Neural progenitor cell (in vitro differentiated cells): ENCODE measurements around the gene PMAIP1. TPM values are rescaled to one million over a fixed set of nuclear protein-coding genes. Genes with fewer than 3 reads are reported as not detected.
A peak's percentile ranks its signal among the peaks of the same experiment; 100 is the strongest.

ENCODE experiments used
- DNase-seq: peaks from one replicate; pipeline ENCODE4 v3.0.0-alpha.2; 2016; ENCODE audit warnings: low spot score
- H2AFZ ChIP-seq: fragments of 200-600 bp; sonication (generic); replicated peaks from 2 replicates; pipeline ENCODE4 v1.6.1; 2016; ENCODE audit warnings: antibody characterized with exemption
- H3F3A ChIP-seq: fragments of 200-600 bp; sonication (generic); 2 replicates; pipeline ENCODE4 v1.6.1; 2016; ENCODE audit warnings: antibody characterized with exemption, low read depth
- H3K27ac ChIP-seq: fragments of 200-600 bp; sonication (generic); 2 replicates; pipeline ENCODE4 v1.5.1; 2016; ENCODE audit warnings: mild to moderate bottlenecking
- H3K27me3 ChIP-seq: fragments of 200-600 bp; sonication (generic); 2 replicates; pipeline ENCODE4 v1.6.1; 2016; ENCODE audit warnings: mild to moderate bottlenecking, moderate library complexity
- H3K36me3 ChIP-seq: fragments of 200-600 bp; sonication (generic); 2 replicates; pipeline ENCODE4 v1.5.1; 2016
- H3K4me1 ChIP-seq: fragments of 200-600 bp; sonication (generic); 2 replicates; pipeline ENCODE4 v1.6.1; 2016; ENCODE audit warnings: mixed run types
- H3K4me2 ChIP-seq: fragments of 200-600 bp; sonication (generic); 2 replicates; pipeline ENCODE4 v1.6.1; 2016
- H3K4me3 ChIP-seq: fragments of 200-600 bp; sonication (generic); 2 replicates; pipeline ENCODE4 v1.5.1; 2016
- H3K79me2 ChIP-seq: fragments of 200-600 bp; sonication (generic); 2 replicates; pipeline ENCODE4 v1.6.1; 2016; ENCODE audit warnings: low read depth
- H3K9ac ChIP-seq: fragments of 200-600 bp; sonication (generic); 2 replicates; pipeline ENCODE4 v1.6.1; 2016
- H3K9me3 ChIP-seq: fragments of 200-600 bp; sonication (generic); 2 replicates; pipeline ENCODE4 v1.5.1; 2016; ENCODE audit warnings: low read depth
- H4K20me1 ChIP-seq: fragments of 200-600 bp; sonication (generic); 2 replicates; pipeline ENCODE4 v1.6.1; 2016; ENCODE audit warnings: low read depth
- H3K27ac Mint-ChIP-seq: 3 replicates; pipeline ENCODE4 v1.8.0; 2021; ENCODE audit warnings: mixed read lengths
- H3K27me3 Mint-ChIP-seq: 2 replicates; pipeline ENCODE4 v1.8.0; 2022; ENCODE audit warnings: low read depth, mild to moderate bottlenecking, inconsistent platforms, moderate library complexity, mixed read lengths; ENCODE audit not compliant: insufficient read depth
- H3K36me3 Mint-ChIP-seq: 3 replicates; pipeline ENCODE4 v1.8.0; 2021; ENCODE audit warnings: mixed read lengths
- H3K4me1 Mint-ChIP-seq: 3 replicates; pipeline ENCODE4 v1.8.0; 2021; ENCODE audit warnings: mixed read lengths
- H3K4me3 Mint-ChIP-seq: 3 replicates; pipeline ENCODE4 v1.8.0; 2021; ENCODE audit warnings: mild to moderate bottlenecking, moderate library complexity, mixed read lengths
- H3K9me3 Mint-ChIP-seq: 3 replicates; pipeline ENCODE4 v1.8.0; 2020; ENCODE audit warnings: mixed read lengths
- CTCF ChIP-seq: fragments of 200-600 bp; sonication (generic); IDR thresholded peaks from 2 replicates; pipeline ENCODE4 v1.5.1; 2017; ENCODE audit warnings: antibody characterized with exemption, mild to moderate bottlenecking
- EZH2 ChIP-seq: fragments of 200-600 bp; sonication (generic); IDR thresholded peaks from 2 replicates; pipeline ENCODE4 v1.6.1; 2017; ENCODE audit warnings: antibody characterized with exemption, mild to moderate bottlenecking, moderate library complexity
- EZH2phosphoT487 ChIP-seq: fragments of 200-600 bp; sonication (generic); IDR thresholded peaks from 2 replicates; pipeline ENCODE4 v1.6.1; 2017; ENCODE audit warnings: antibody characterized with exemption
- total RNA-seq: library from RNA; depleted of rRNA; stranded (reverse); fragments of >200 nt; gene quantifications from 2 replicates; pipeline ENCODE4 v1.2.3, GENCODE V29; 2015; ENCODE audit warnings: low replicate concordance

Gene PMAIP1
- total RNA-seq, 1 donor from 2014 or later: 3.5 TPM

- Mint-ChIP-seq H3K9me3 (no peaks in the 10 kb centered on the region), H3K4me3 (no peak overlapping the region), H3K27me3 (peaks cover 6% of the 10 kb centered on the region), H3K36me3 (no peaks in the 10 kb centered on the region), H3K4me1 (peaks cover 9% of the 10 kb centered on the region), H3K27ac (no peak overlapping the region)
- Histone ChIP-seq H3K4me3 (no peak overlapping the region), H3K9ac (no peak overlapping the region), H2AFZ (no peak overlapping the region), H4K20me1 (no peaks in the 10 kb centered on the region), H3K27ac (no peak overlapping the region), H3K4me1 (no peaks in the 10 kb centered on the region), H3K27me3 (no peaks in the 10 kb centered on the region), H3K9me3 (no peaks in the 10 kb centered on the region), H3K36me3 (no peaks in the 10 kb centered on the region), H3K79me2 (no peaks in the 10 kb centered on the region), H3F3A (no peaks in the 10 kb centered on the region), H3K4me2 (no peak overlapping the region)
- TF ChIP-seq EZH2phosphoT487 (no peak), EZH2 (no peak), CTCF (no peak)
- no peak for DNase-seq
Observed at GRCh38 chr18:59916746-59917145, 16.9 kb downstream of the PMAIP1 start.

DNA sequence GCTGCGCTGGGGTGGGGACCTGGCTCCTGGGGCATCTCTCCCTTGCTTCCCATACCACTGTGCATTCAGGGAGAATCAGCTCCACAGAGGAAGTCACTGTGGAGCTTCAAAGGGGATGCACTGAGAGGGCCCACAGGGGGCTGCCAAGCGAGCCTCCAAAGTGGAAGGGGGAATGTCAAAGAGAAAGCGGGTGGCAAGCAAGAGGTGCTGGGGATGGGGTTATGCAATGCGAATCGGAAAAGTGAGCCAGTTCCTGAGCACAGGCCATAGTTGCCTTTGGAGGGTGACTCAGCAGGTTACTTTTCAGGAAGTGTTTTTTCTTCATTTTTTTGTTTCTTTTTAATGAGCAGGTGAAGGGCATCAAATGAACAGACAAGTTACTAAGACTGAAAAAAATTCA lies 17.6 kb downstream of the PMAIP1 start:
- no peak overlapping the region for H3K4me2 ChIP-seq
- H3K4me3 ChIP-seq: no peak overlapping the region
- no peak overlapping the region for H3K9ac ChIP-seq
- H3K9me3 ChIP-seq: no peaks in the 10 kb centered on the region
- no peaks in the 10 kb centered on the region for H3F3A ChIP-seq
- Mint-ChIP-seq H3K4me1 (peaks cover 9% of the 10 kb centered on the region), H3K4me3 (no peak overlapping the region), H3K27me3 (peaks cover 6% of the 10 kb centered on the region), H3K9me3 (no peaks in the 10 kb centered on the region), H3K36me3 (no peaks in the 10 kb centered on the region), H3K27ac (no peak overlapping the region)
- H3K27ac ChIP-seq: no peak overlapping the region
- H3K36me3 ChIP-seq: no peaks in the 10 kb centered on the region
- DNase-seq: no peak
- H3K4me1 ChIP-seq: no peaks in the 10 kb centered on the region
- no peaks in the 10 kb centered on the region for H3K27me3 ChIP-seq
- H4K20me1 ChIP-seq: no peaks in the 10 kb centered on the region
- no peaks in the 10 kb centered on the region for H3K79me2 ChIP-seq
- TF ChIP-seq EZH2 (no peak), EZH2phosphoT487 (no peak), CTCF (no peak)
- H2AFZ ChIP-seq: no peak overlapping the region

DNA sequence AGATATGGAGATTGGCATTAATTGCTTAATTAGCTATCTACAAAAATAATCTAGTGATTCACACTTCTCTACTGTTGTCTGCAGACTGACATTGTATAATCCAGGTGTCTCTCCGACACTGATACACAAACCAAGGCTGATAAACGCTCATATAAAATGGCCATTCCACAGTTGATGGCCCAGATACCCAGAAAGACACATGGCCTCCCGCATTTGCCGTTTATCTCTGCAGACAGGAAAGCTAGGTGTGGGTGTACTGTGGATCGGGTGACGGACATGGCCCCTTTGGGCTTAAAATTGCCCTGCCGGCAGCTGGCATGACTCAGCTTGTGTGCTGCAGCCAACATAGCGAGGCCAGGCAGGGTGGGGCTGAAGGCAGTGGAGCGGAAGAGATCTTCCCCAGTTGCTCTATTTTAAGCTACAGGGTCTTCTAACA lies 18.5 kb downstream of the PMAIP1 start:
- Histone ChIP-seq H3K27me3 (no peaks in the 10 kb centered on the region), H3K4me1 (no peaks in the 10 kb centered on the region), H3K9me3 (no peaks in the 10 kb centered on the region), H3K36me3 (no peaks in the 10 kb centered on the region), H3K4me3 (no peak overlapping the region), H3K4me2 (no peak overlapping the region), H2AFZ (no peak overlapping the region), H3F3A (no peaks in the 10 kb centered on the region), H3K79me2 (no peaks in the 10 kb centered on the region), H4K20me1 (no peaks in the 10 kb centered on the region), H3K9ac (no peak overlapping the region), H3K27ac (no peak overlapping the region)
- TF ChIP-seq CTCF (no peak), EZH2phosphoT487 (no peak), EZH2 (no peak)
- Mint-ChIP-seq H3K4me3 (no peak overlapping the region), H3K27me3 (peaks cover 6% of the 10 kb centered on the region), H3K36me3 (no peaks in the 10 kb centered on the region), H3K4me1 (peaks cover 9% of the 10 kb centered on the region), H3K9me3 (no peaks in the 10 kb centered on the region), H3K27ac (no peak overlapping the region)
- DNase-seq: peak; percentile 27
